ENCODE measurements around the gene FAM120B.

The FAM120B gene

GRCh38 chr6:170429450-170429849 lies 122.9 kb downstream of the FAM120B start:
- DNase-seq (ENCODE audit: low read depth) = no peak

GRCh38 chr6:170433163-170434116 lies 126.9 kb downstream of the FAM120B start:
- no peak for TF ChIP-seq CTCF (IDR thresholded peaks at IDR 0.05; ENCODE audit: insufficient read depth, low read depth, low read length, missing control alignments)
- no peak overlapping the region for H3K4me3 ChIP-seq (ENCODE audit: low read length)
- DNase-seq (ENCODE audit: low read depth) = no peak

More at GRCh38 chr6:170429450-170429849, 122.9 kb downstream of the FAM120B start:
- no peak overlapping the region for H3K4me3 ChIP-seq (ENCODE audit: low read length)
- TF ChIP-seq CTCF (IDR thresholded peaks at IDR 0.05; ENCODE audit: insufficient read depth, low read depth, low read length, missing control alignments) = no peak

- DNase-seq (ENCODE audit: low read depth) = no peak
- H3K4me3 ChIP-seq (ENCODE audit: low read length) = no peak overlapping the region
- no peak for TF ChIP-seq CTCF (IDR thresholded peaks at IDR 0.05; ENCODE audit: insufficient read depth, low read depth, low read length, missing control alignments)
These were observed 127.7 kb downstream of the FAM120B start for GRCh38 chr6:170434117-170434820.

GRCh38 chr6:170434821-170435155 lies 128.2 kb downstream of the FAM120B start:
- no peak for TF ChIP-seq CTCF (IDR thresholded peaks at IDR 0.05; ENCODE audit: insufficient read depth, low read depth, low read length, missing control alignments)
- no peak overlapping the region for H3K4me3 ChIP-seq (ENCODE audit: low read length)
- DNase-seq (ENCODE audit: low read depth) = no peak

- H3K4me3 ChIP-seq (ENCODE audit: low read length) = no peak overlapping the region
- TF ChIP-seq CTCF (IDR thresholded peaks at IDR 0.05; ENCODE audit: insufficient read depth, low read depth, low read length, missing control alignments) = no peak
- no peak for DNase-seq (ENCODE audit: low read depth)
These were observed 129.2 kb downstream of the FAM120B start for GRCh38 chr6:170435766-170436165.

- no peak overlapping the region for H3K4me3 ChIP-seq (ENCODE audit: low read length)
- DNase-seq (ENCODE audit: low read depth) = no peak
- no peak for TF ChIP-seq CTCF (IDR thresholded peaks at IDR 0.05; ENCODE audit: insufficient read depth, low read depth, low read length, missing control alignments)
These were observed 129.8 kb downstream of the FAM120B start for GRCh38 chr6:170436209-170436809.

All from epithelial cell of esophagus (primary cell).